HepG2 (cell line): ENCODE data around the gene CD46. TPM values are rescaled to one million over a fixed set of nuclear protein-coding genes. Genes with fewer than 3 reads are reported as not detected.

Source experiments
- ATAC-seq: fragments of 200-7000 bp; cut with Tn5 transposase; 3 replicates; pipeline ENCODE4 v1.9.1; 2020; ENCODE audit warnings: mild to moderate bottlenecking, moderate library complexity
- BruUV-seq: library from RNA; stranded (reverse); fragments of 400-500 nt; replicated peaks from 2 replicates; lab custom pipeline; 2021; lab: Mats Ljungman, UMichigan
- CTCF ChIA-PET: fragments of 300-600 bp; formaldehyde crosslinking; extraction: SDS; loops from one replicate; lab custom pipeline; 2021; ENCODE audit warnings: low total read pairs, inconsistent platforms, low intra/inter-chr PET ratio; lab: Yijun Ruan, JAX
- POLR2A ChIA-PET: fragments of 350-600 bp; sonication (Branson Sonifier 250); formaldehyde crosslinking; loops from one replicate; lab custom pipeline; 2020; ENCODE audit warnings: antibody characterized with exemption, inconsistent platforms; lab: Yijun Ruan, JAX
- DNase-seq: peaks from one replicate; pipeline ENCODE4 v3.0.0-alpha.2; 2015; ENCODE audit warnings: low spot score
- FAIRE-seq: peaks from 3 replicates; lab custom pipeline; 2011; peaks lifted over from hg19 to GRCh38; lab: Jason Lieb, UNC
- H2AFZ ChIP-seq: one replicate; pipeline ENCODE4 v1.6.1; 2011; ENCODE audit warnings: low read length, inconsistent platforms
- H3K27ac ChIP-seq: fragments of 300-600 bp; 3 replicates; pipeline ENCODE4 v1.8.0; 2011; ENCODE audit warnings: mixed run types, mild to moderate bottlenecking, mixed read lengths, low read length, inconsistent platforms; ENCODE audit not compliant: insufficient read depth; ENCODE audit errors: extremely low read length
- H3K27me3 ChIP-seq, 2 experiments: fragments of 200-600 bp in 1 of 2; 2 replicates in 1 of 2; 3 replicates in 1 of 2; pipeline versions ENCODE4 v1.6.0 to v1.8.0; 2011; ENCODE audit warnings: low read length in 2 of 2, mild to moderate bottlenecking in 2 of 2, moderate library complexity in 2 of 2, inconsistent platforms in 1 of 2; ENCODE audit not compliant: insufficient read depth in 2 of 2, control insufficient read depth in 1 of 2
- H3K36me3 ChIP-seq, 2 experiments: fragments of 200-600 bp in 1 of 2; replicated peaks in 1 of 2; 2 replicates in 1 of 2; 3 replicates in 1 of 2; pipeline versions ENCODE4 v1.5.1 to v1.8.0; 2011; ENCODE audit warnings: low read length in 2 of 2, inconsistent platforms in 1 of 2; ENCODE audit not compliant: insufficient read depth in 2 of 2, control insufficient read depth in 1 of 2
- H3K4me1 ChIP-seq: 2 replicates; pipeline ENCODE4 v1.5.1; 2012; ENCODE audit warnings: low read length, inconsistent platforms; ENCODE audit not compliant: insufficient read depth
- H3K4me2 ChIP-seq: 2 replicates; pipeline ENCODE4 v1.6.0; 2011; ENCODE audit warnings: low read depth, low read length, inconsistent platforms
- H3K4me3 ChIP-seq, 3 experiments: fragments of 200-600 bp in 1 of 3; sonication (generic), shearing (Covaris generic) in 1 of 3; replicated peaks in 1 of 3; 2 replicates each; pipeline ENCODE4 v1.5.1; 2011 to 2016; ENCODE audit warnings: low read length in 3 of 3, inconsistent platforms in 2 of 3, low read depth in 2 of 3, mild to moderate bottlenecking in 2 of 3, control low read depth in 1 of 3, mixed read lengths in 1 of 3; ENCODE audit not compliant: insufficient read depth in 1 of 3
- H3K79me2 ChIP-seq: one replicate; pipeline ENCODE4 v1.6.1; 2011; ENCODE audit warnings: low read length, inconsistent platforms; ENCODE audit not compliant: insufficient read depth
- H3K9ac ChIP-seq: 2 replicates; pipeline ENCODE4 v1.6.0; 2011; ENCODE audit warnings: mild to moderate bottlenecking, low read depth, low read length, inconsistent platforms; ENCODE audit not compliant: insufficient read depth
- H3K9me3 ChIP-seq: 2 replicates; pipeline ENCODE4 v1.5.1; 2012; ENCODE audit warnings: mild to moderate bottlenecking, low read length
- H4K20me1 ChIP-seq: 2 replicates; pipeline ENCODE4 v1.6.0; 2011; ENCODE audit warnings: inconsistent platforms, mild to moderate bottlenecking, low read length, moderate library complexity; ENCODE audit not compliant: insufficient read depth
- AHDC1 ChIP-seq: sonication (generic); formaldehyde crosslinking; IDR thresholded peaks from 2 replicates; pipeline ENCODE4 v1.5.1; 2020; ENCODE audit warnings: mild to moderate bottlenecking, missing genetic modification reagents, borderline replicate concordance
- ELF3 ChIP-seq: IDR thresholded peaks from 2 replicates; pipeline ENCODE4 v1.6.1; 2016; ENCODE audit warnings: missing genetic modification reagents, missing compliant biosample characterization
- FOXK2 ChIP-seq: fragments of 450-650 bp; IDR thresholded peaks from 2 replicates; pipeline ENCODE4 v1.6.1; 2016
- LCORL ChIP-seq, 2 experiments: fragments of 450-650 bp in 1 of 2; sonication (generic) in 1 of 2; formaldehyde crosslinking in 1 of 2; IDR thresholded peaks; 2 replicates each; pipeline versions ENCODE4 v1.5.0 to v1.6.1; 2017 to 2020; ENCODE audit warnings: antibody characterized with exemption in 1 of 2, missing genetic modification reagents in 1 of 2
- POLR2A ChIP-seq, 2 experiments: IDR thresholded peaks; 2 replicates each; pipeline ENCODE4 v1.6.1; 2011; ENCODE audit warnings: low read depth in 2 of 2, low read length in 2 of 2, mild to moderate bottlenecking in 1 of 2, moderate library complexity in 1 of 2; ENCODE audit not compliant: insufficient read depth in 1 of 2
- PRDM4 ChIP-seq: sonication (generic); formaldehyde crosslinking; IDR thresholded peaks from 2 replicates; pipeline ENCODE4 v1.9.0; 2021; ENCODE audit warnings: missing genetic modification reagents, borderline replicate concordance
- RARG ChIP-seq: sonication (generic); formaldehyde crosslinking; IDR thresholded peaks from 2 replicates; pipeline ENCODE4 v1.4.0; 2020; ENCODE audit warnings: low read depth, mild to moderate bottlenecking, missing genetic modification reagents
- RFX3 ChIP-seq: IDR thresholded peaks from 2 replicates; pipeline ENCODE4 v1.6.1; 2016; ENCODE audit warnings: missing biosample characterization, missing genetic modification reagents
- ZBTB39 ChIP-seq: sonication (generic); formaldehyde crosslinking; IDR thresholded peaks from 2 replicates; pipeline ENCODE4 v1.5.0; 2020; ENCODE audit warnings: missing genetic modification reagents
- ZBTB7B ChIP-seq: sonication (generic); formaldehyde crosslinking; IDR thresholded peaks from 2 replicates; pipeline ENCODE4 v1.4.0; 2020; ENCODE audit warnings: missing genetic modification reagents
- ZNF101 ChIP-seq: sonication (generic); formaldehyde crosslinking; IDR thresholded peaks from 2 replicates; pipeline ENCODE4 v1.4.0; 2020; ENCODE audit warnings: mild to moderate bottlenecking, low read depth, missing genetic modification reagents, borderline replicate concordance
- ZNF790 ChIP-seq: sonication (generic); formaldehyde crosslinking; IDR thresholded peaks from 2 replicates; pipeline ENCODE4 v1.8.0; 2022; ENCODE audit warnings: missing genetic modification reagents, mild to moderate bottlenecking, borderline replicate concordance
- WGBS: methylation state at CpG from one replicate; pipeline ENCODE4 v1.1.6; 2017; ENCODE audit warnings: low lambda C conversion rate; 5-methylcytosine and 5-hydroxymethylcytosine counted together
- in situ Hi-C: cut with HindIII; loops from 2 replicates; pipeline ENCODE4 v1.10.0; 2017; ENCODE audit warnings: low pct_unique_long_range_greater_than_20kb; ENCODE audit not compliant: extremely low pct_ligation_motif_present
- intact Hi-C: fragments of 100-400 bp; cut with micrococcal nuclease; formaldehyde crosslinking; loops from one replicate; pipeline ENCODE4 v1.10.0; 2022; ENCODE audit not compliant: unreplicated experiment
- polyA plus RNA-seq, 8 experiments: library from polyadenylated mRNA; depleted of rRNA in 3 of 8; stranded (reverse) in 7 of 8; unstranded in 1 of 8; fragments of >200 nt; fragmentation: Illumina TruSeq in 4 of 8; extraction: Trizol in 4 of 8; gene quantifications; 2 replicates each; pipeline versions ENCODE4 v1.2.1 to v1.2.3, GENCODE V29; 2011 to 2016; ENCODE audit warnings: low read depth in 4 of 8, missing spikeins in 1 of 8, mixed read lengths in 1 of 8; ENCODE audit not compliant: insufficient read depth in 1 of 8
- total RNA-seq, 5 experiments: library from RNA; depleted of rRNA; stranded (reverse); fragments of >200 nt; fragmentation: Illumina TruSeq; extraction: Trizol; gene quantifications; 2 replicates each; pipeline ENCODE4 v1.2.3, GENCODE V29; 2016; ENCODE audit warnings: low read depth in 1 of 5

CD46 gene
- total and polyA plus RNA-seq, 2 of the 13 experiments (the other 11 are each of a cell fraction or from before 2014, with no cell fraction given): 130 to 277 TPM

- Histone ChIP-seq H4K20me1 (no peaks in the 10 kb centered on the region), H2AFZ (no peak overlapping the region)
- POLR2A ChIA-PET: no interaction called here
- TF ChIP-seq ELF3 (CRISPR knock-in tag): no peak
- TF ChIP-seq LCORL (IDR thresholded peaks at IDR 0.05): no peak
- no peak for TF ChIP-seq LCORL (CRISPR knock-in tag; IDR thresholded peaks at IDR 0.05)
- no peak for TF ChIP-seq ZBTB7B (CRISPR knock-in tag)
- TF ChIP-seq ZNF101 (CRISPR knock-in tag): no peak
- no peak for TF ChIP-seq RARG (CRISPR knock-in tag)
- TF ChIP-seq POLR2A (IDR thresholded peaks at IDR 0.05; ENCODE audit: insufficient read depth in 1 of 2, low read depth in 2 of 2, low read length in 2 of 2): no peak
- TF ChIP-seq FOXK2: no peak
- TF ChIP-seq RFX3 (CRISPR knock-in tag): no peak
- no peak for TF ChIP-seq AHDC1 (CRISPR knock-in tag)
- no peak for TF ChIP-seq ZNF790
- no peak for TF ChIP-seq PRDM4 (CRISPR knock-in tag)
- TF ChIP-seq ZBTB39 (CRISPR knock-in tag): no peak
- TF ChIP-seq, all 625 proteins: peak for 0
- BruUV-seq: no TSS peak
- Histone ChIP-seq H3K36me3 (no peaks in the 10 kb centered on the region), H3K4me2 (no peak overlapping the region), H3K9me3 (no peaks in the 10 kb centered on the region), H3K4me1 (peaks cover 27% of the 10 kb centered on the region), H3K27me3 (no peaks in the 10 kb centered on the region), H3K4me3 (no peak overlapping the region), H3K27ac (no peak overlapping the region), H3K9ac (no peak overlapping the region), H3K79me2 (no peaks in the 10 kb centered on the region)
- in situ Hi-C loops (no loop called here), intact Hi-C loops (no loop called here)
- FAIRE-seq (no peak), DNase-seq (no peak), ATAC-seq (no peak)
- WGBS: 77% methylated on average over 8 of the region's 9 CpGs
- CTCF ChIA-PET: no interaction called here
Observed at GRCh38 chr1:207831517-207832327, 79.9 kb downstream of the CD46 start.
